GM19238 (cell line): ENCODE data around the gene PRORP.
"Not testable (repeated sequence)": the region's sequence is repeated elsewhere in the genome, so short reads cannot be mapped to it uniquely, and the experiment has no call there.

Experiments used
- DNase-seq: peaks from one replicate; pipeline ENCODE4 v3.0.0; 2011; ENCODE audit warnings: low spot score; ENCODE audit not compliant: insufficient read length

Gene PRORP

DNA sequence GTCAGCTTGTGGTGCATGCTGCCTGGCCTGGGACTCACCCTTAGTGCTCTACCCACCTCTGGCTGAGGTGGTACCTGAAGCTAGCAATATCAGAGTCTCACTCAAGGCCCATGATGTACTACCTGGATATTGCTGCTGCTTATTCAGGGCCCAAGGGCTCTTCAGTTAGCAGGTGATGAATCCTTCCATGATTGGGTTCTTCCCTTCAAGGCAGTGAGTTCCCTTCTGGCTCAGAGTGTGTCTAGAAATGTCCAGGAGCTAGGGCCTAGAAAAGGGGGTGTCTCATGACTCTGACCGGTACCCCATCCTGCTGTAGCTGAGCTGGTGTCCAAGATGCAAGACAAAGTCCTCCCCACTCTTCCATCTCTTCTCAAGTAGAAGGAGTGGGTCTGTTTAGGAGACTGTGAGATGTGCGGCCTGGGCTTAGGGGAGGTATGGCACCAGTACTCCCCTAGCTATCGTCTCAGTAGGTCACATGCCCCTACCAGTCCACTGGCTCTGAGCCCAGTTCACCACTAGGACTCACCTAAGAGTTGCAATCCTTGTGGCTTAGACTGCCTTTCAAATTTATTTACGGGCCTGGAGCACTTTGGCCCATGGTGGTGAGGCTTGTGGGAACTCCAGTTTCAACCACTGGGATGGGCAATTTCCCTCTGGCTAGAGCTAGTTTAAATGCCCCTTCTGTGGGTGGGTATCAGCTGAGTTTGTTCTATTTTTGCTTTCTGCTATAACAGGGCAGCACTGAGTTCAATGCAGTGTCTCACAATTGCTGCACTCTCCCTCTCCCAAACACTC, 12.2 kb downstream of the PRORP start:
- DNase-seq: no peak

DNA sequence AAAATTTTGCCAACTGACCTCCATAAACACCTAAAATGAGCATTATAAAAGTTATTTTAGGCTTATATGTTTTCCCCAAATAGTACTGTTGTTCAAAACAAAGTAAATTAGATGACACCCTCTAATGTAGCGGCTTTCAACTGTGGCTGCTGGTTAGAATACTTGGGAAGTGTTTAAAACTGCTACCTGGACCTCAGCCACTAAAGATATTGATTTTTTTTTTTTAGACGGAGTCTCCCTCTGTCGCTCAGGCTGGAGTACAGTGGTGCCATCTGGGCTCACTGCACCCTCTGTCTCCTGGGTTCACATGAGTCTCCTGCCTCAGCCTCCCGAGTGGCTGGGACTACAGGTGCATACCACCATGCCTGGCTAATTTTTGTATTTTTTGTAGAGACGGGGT, 16.2 kb downstream of the PRORP start:
- no peak for DNase-seq

GRCh38 chr14:35140718-35141581, 18.6 kb downstream of the PRORP start:
- no peak for DNase-seq

DNA sequence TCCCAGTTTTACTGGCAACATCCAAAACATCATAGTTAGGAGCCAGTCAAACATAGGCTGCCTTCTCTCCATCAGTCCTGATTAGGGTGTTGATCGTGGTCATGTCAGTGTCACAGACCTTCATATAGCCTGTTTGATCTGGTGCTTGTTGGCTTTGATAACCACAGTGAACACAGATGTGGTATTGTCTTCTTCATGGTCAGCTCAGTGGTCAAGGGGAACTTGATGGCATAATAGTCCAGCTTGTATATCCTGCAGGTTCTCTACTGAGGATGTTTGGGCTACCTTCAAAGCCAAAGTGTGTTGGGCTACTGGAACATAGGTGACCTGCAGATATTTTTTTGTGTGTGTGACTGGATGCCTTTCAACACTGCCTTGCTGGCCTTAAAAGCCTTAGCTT, 21.7 kb downstream of the PRORP start:
- no peak for DNase-seq

GRCh38 chr14:35146711-35147149, 24.4 kb downstream of the PRORP start:
- DNase-seq: no peak

GRCh38 chr14:35147186-35147585, 24.8 kb downstream of the PRORP start:
- no peak for DNase-seq

- DNase-seq: no peak
These were observed 25.4 kb downstream of the PRORP start for GRCh38 chr14:35147711-35148110.

GRCh38 chr14:35149239-35149638, 26.9 kb downstream of the PRORP start:
- DNase-seq: no peak

DNA sequence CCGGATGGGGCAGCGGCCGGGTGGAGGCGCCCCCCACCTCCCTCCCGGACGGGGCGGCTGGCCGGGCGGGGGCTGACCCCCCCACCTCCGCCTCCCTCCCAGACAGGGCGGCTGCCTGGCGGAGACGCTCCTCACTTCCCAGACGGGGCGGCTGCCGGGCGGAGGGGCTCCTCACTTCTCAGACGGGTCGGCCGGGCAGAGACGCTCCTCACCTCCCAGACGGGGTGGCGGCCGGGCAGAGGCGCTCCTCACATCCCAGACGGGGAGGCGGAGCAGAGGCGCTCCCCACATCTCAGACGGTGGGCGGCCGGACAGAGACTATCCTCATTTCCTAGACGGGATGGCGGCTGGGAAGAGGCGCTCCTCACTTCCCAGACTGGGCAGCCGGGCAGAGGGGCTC, 30.2 kb downstream of the PRORP start:
- not testable (repeated sequence) for DNase-seq

- DNase-seq: no peak
These were observed 31.7 kb downstream of the PRORP start for GRCh38 chr14:35154016-35154415.

GRCh38 chr14:35155962-35156361, 33.6 kb downstream of the PRORP start:
- DNase-seq: no peak

DNA sequence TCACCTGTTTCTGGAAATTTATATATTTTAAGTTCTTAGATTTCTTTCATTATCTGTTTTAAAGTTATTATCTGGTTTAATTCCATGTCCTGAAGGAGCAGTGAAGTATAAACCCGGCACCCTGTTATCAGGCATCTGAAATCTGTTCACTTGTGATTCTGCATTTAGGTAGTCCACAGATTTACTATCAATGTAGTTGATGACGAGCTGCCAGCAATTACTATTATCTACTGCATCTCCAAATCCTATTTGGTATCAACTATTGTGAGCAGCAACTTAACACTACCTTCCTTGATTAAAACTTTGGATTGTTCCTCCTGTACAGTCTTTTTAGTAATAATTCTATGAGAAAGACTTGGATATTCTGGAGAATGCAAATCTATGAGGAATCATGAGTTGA, 36.1 kb downstream of the PRORP start:
- DNase-seq: no peak

- no peak for DNase-seq
These were observed 36.8 kb downstream of the PRORP start for GRCh38 chr14:35158951-35159653.

DNA sequence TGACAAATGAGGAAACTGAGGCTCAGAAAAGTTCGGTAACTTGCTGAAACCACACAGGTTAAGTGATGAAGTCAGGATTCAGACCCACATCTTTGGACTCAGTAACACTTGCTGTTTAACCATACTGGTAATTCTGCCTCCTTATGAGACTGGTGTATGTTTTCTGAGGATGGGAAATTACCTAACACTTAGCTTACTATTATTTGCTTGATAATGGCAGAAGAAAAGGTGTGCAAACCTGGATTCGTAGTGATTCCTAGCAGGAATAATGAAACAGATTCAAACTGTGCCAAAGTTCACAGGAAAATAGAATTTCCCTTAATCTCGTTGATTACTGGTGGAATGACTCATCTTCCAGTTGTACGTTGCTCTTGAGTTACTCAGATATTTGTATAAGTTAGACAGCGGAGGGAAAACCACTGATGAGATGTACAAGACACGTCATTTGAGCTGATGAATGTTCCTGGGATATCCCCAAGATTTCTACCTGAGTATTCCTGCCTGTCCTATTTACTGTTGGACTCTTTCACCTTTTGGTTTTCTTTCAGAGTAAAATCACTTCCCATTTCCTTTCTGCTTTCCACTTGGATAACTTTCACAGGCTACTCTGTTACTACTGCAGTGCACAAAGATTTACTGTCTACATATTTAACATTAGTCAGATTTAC, 37.5 kb downstream of the PRORP start:
- no peak for DNase-seq

DNA sequence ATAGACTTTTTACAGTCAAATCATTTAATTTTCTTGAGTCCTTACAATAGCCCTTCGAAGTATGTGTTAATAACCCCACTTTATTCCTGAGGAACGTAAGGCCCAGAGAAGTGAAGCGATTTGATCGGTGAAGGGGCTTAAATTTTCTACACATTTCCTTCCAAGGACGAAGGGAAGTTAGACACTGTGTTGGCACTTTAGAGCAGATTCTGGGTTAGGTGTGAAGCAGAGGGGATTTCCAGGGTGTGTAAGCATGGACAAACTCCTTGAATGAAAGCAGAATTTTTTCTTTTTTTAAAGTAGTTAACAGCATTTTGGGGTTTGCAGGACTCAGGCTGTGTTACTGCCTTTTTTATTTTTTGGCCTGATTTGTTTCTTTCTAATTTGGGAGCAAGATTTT, 38.9 kb downstream of the PRORP start:
- DNase-seq: no peak

DNA sequence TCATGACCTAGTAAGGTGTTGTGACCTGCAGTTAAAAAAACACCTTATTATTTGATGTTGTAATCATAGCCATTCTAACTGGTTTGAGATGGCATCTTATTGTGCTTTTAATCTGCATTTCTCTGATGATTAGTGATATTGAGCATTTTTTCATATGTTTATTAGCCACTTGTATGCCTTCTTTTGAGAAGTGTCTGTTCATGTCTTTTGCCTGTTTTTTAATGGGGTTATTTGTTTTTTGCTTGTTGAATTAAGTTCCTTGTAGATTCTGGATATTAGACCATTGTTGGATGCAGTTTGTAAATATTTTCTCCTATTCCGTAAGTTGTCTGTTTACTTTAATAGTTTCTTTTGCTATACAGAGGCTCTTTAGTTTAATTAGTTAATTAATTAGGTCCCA, 41.0 kb downstream of the PRORP start:
- no peak for DNase-seq

- DNase-seq: no peak
These were observed 42.5 kb downstream of the PRORP start for GRCh38 chr14:35164849-35165248.

- DNase-seq: no peak
These were observed 45.1 kb downstream of the PRORP start for GRCh38 chr14:35167496-35167895.
